Neural crest cell (in vitro differentiated cells): ENCODE results near the gene TMPRSS12. TPM values are rescaled to one million over a fixed set of nuclear protein-coding genes. Genes with fewer than 3 reads are reported as not detected.
"Not testable (repeated sequence)": the region's sequence is repeated elsewhere in the genome, so short reads cannot be mapped to it uniquely, and the experiment has no call there.

Source experiments
- DNase-seq: peaks from one replicate; pipeline ENCODE4 v3.0.0; 2021; ENCODE audit warnings: low read depth, mixed read lengths, low spot score
- H3K27ac Mint-ChIP-seq: one replicate; pipeline ENCODE4 v1.8.0; 2021; ENCODE audit warnings: mild to moderate bottlenecking, mixed read lengths; ENCODE audit not compliant: unreplicated experiment
- H3K27me3 Mint-ChIP-seq: 2 replicates; pipeline ENCODE4 v1.8.0; 2021; ENCODE audit warnings: low read depth, mild to moderate bottlenecking, mixed read lengths
- H3K36me3 Mint-ChIP-seq: 2 replicates; pipeline ENCODE4 v1.8.0; 2021; ENCODE audit warnings: low read depth, mild to moderate bottlenecking, mixed read lengths
- H3K4me1 Mint-ChIP-seq: 2 replicates; pipeline ENCODE4 v1.8.0; 2021; ENCODE audit warnings: mixed read lengths
- H3K4me3 Mint-ChIP-seq: one replicate; pipeline ENCODE4 v1.8.0; 2021; ENCODE audit warnings: mild to moderate bottlenecking, mixed read lengths
- H3K9me3 Mint-ChIP-seq: 2 replicates; pipeline ENCODE4 v1.8.0; 2021; ENCODE audit warnings: mixed read lengths
- CTCF ChIP-seq: fragments of 200-600 bp; sonication (generic); conservative IDR thresholded peaks from 2 replicates; pipeline ENCODE4 v1.5.0; 2021; ENCODE audit warnings: antibody characterized with exemption, mild to moderate bottlenecking
- total RNA-seq: library from RNA; stranded (reverse); gene quantifications from 2 replicates; pipeline ENCODE4 v1.2.1, GENCODE V29; 2021

TMPRSS12 gene
- total RNA-seq, 1 donor from 2014 or later = not detected

DNA sequence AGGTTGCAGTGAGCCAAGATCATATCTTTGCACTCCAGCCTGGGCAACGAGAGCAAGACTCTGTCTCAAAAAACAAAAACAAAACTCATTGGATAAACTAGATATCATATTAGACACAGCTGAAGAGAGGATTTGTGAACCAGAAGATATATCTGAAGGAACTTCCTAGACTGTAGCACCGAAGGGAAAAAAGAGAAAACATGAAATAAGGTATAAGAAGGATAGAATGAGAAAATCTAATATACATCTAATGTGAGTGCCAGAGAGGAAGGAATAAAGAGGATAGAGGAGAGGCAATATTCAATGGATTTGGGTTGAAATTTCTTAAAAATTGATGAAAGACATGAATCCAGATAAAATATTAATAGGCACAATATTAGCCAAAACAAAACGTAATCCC is 22.5 kb downstream of the TMPRSS12 start:
- Mint-ChIP-seq H3K36me3 (peaks cover 14% of the 10 kb centered on the region), H3K27me3 (no peaks in the 10 kb centered on the region), H3K4me3 (no peak overlapping the region), H3K9me3 (peaks cover 12% of the 10 kb centered on the region), H3K4me1 (no peaks in the 10 kb centered on the region), H3K27ac (no peak overlapping the region)
- TF ChIP-seq CTCF = no peak
- DNase-seq = no peak

DNA sequence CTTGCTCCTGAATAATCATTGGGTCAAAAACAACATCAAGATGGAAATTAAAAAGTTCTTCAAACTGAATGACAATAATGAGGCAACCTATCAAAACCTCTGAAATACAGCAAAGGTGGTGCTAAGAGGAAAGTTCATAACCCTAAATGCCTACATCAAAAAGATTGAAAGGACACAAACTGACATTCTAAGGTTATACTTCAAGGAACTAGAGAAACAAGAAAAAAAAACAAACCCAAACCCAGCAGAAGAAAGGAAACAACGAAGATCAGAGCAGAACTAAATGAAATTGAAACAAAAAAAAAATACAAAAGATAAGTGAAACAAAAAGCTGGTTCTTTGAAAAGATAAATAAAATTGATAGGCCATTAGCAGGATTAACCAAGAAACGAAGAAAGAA is 26.2 kb downstream of the TMPRSS12 start:
- H3K27me3 Mint-ChIP-seq, H3K4me3 Mint-ChIP-seq, H3K4me1 Mint-ChIP-seq, DNase-seq, H3K27ac Mint-ChIP-seq: not testable (repeated sequence)
- H3K36me3 Mint-ChIP-seq = peaks cover 14% of the 10 kb centered on the region
- peaks cover 15% of the 10 kb centered on the region for H3K9me3 Mint-ChIP-seq

GRCh38 chr12:50882563-50882962 is 39.8 kb downstream of the TMPRSS12 start:
- Mint-ChIP-seq H3K36me3 (no peaks in the 10 kb centered on the region), H3K4me1 (no peaks in the 10 kb centered on the region), H3K9me3 (no peaks in the 10 kb centered on the region), H3K27me3 (no peaks in the 10 kb centered on the region), H3K27ac (no peak overlapping the region), H3K4me3 (no peak overlapping the region)
- no peak for TF ChIP-seq CTCF
- DNase-seq = no peak

- no peak for DNase-seq
- TF ChIP-seq CTCF = no peak
- no peaks in the 10 kb centered on the region for H3K4me1 Mint-ChIP-seq
- H3K9me3 Mint-ChIP-seq = no peaks in the 10 kb centered on the region
- no peaks in the 10 kb centered on the region for H3K36me3 Mint-ChIP-seq
- no peak overlapping the region for H3K4me3 Mint-ChIP-seq
- no peak overlapping the region for H3K27ac Mint-ChIP-seq
- no peaks in the 10 kb centered on the region for H3K27me3 Mint-ChIP-seq
Observed at GRCh38 chr12:50887191-50887590, 44.5 kb downstream of the TMPRSS12 start.

DNA sequence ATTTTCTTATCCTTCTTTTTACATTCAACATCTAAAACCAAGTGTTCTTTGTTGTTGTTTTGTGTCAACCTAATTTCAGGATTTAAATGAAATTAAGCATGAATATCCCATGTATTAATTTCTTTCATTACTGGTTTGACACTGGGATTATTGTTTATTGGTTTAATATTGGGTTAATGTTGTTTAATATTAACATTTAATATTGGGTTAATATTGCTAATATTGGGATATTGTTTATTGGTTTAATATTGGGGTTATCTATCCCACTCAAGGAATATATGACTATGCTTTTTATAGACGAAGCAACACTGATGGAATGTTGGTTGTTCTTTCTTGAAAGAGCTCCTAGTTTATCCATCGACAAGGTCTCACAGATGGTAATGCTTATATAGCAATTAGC is 45.9 kb downstream of the TMPRSS12 start:
- H3K27me3 Mint-ChIP-seq = no peaks in the 10 kb centered on the region
- no peak for TF ChIP-seq CTCF
- H3K4me1 Mint-ChIP-seq = no peaks in the 10 kb centered on the region
- no peaks in the 10 kb centered on the region for H3K9me3 Mint-ChIP-seq
- no peak for DNase-seq
- no peaks in the 10 kb centered on the region for H3K36me3 Mint-ChIP-seq
- no peak overlapping the region for H3K27ac Mint-ChIP-seq
- no peak overlapping the region for H3K4me3 Mint-ChIP-seq

GRCh38 chr12:50894241-50894640 is 51.5 kb downstream of the TMPRSS12 start:
- no peak for DNase-seq
- Mint-ChIP-seq H3K9me3 (peaks cover 4% of the 10 kb centered on the region), H3K4me3 (no peak overlapping the region), H3K27me3 (no peaks in the 10 kb centered on the region), H3K4me1 (no peaks in the 10 kb centered on the region), H3K36me3 (no peaks in the 10 kb centered on the region), H3K27ac (no peak overlapping the region)
- no peak for TF ChIP-seq CTCF
